ENCODE data around the gene PDHX. TPM values are rescaled to one million over a fixed set of nuclear protein-coding genes. Genes with fewer than 3 reads are reported as not detected.

The PDHX gene
- total RNA-seq, 1 experiment from 2014 or later: 43.4 TPM

GRCh38 chr11:35005141-35005780 lies 88.8 kb downstream of the PDHX start (continued):
- TF ChIP-seq ETV6 (CRISPR knock-in tag; IDR thresholded peaks at IDR 0.05): no peak
- TF ChIP-seq JAZF1 (CRISPR knock-in tag; IDR thresholded peaks at IDR 0.05): no peak
- no peak for TF ChIP-seq MAX (CRISPR knock-in tag; IDR thresholded peaks at IDR 0.05)
- TF ChIP-seq OVOL2 (CRISPR knock-in tag; IDR thresholded peaks at IDR 0.05; ENCODE audit: borderline replicate concordance): no peak
- TF ChIP-seq ELF4 (CRISPR knock-in tag; IDR thresholded peaks at IDR 0.05; ENCODE audit: low read depth): no peak
- no peak for TF ChIP-seq MLX (CRISPR knock-in tag; IDR thresholded peaks at IDR 0.05)

- TF ChIP-seq AFF4 (CRISPR knock-in tag; IDR thresholded peaks at IDR 0.05; ENCODE audit: borderline replicate concordance) (no peak), E2F1 (CRISPR knock-in tag; IDR thresholded peaks at IDR 0.05) (no peak), TEAD4 (CRISPR knock-in tag; IDR thresholded peaks at IDR 0.05) (no peak), NFYB (CRISPR knock-in tag; conservative IDR thresholded peaks at IDR 0.05; ENCODE audit: low read depth) (no peak), SMAD3 (CRISPR knock-in tag; IDR thresholded peaks at IDR 0.05; ENCODE audit: borderline replicate concordance) (no peak)
- no peak for ATAC-seq
Observed at GRCh38 chr11:35006389-35007128, 90.1 kb downstream of the PDHX start.

GRCh38 chr11:35007277-35007676 lies 90.9 kb downstream of the PDHX start:
- ChIA-PET CTCF (interaction anchor here (1.1 kb wide), 1 partner anchor 230 kb away, joined by 3 read pairs; no protein-coding TSS in a partner anchor), POLR2A (interaction anchor here (0.6 kb wide), 1 partner anchor 807 kb away, joined by 3 read pairs; no protein-coding TSS in a partner anchor)
- Mint-ChIP-seq H3K9me3 (no peaks in the 10 kb centered on the region), H3K4me3 (no peak overlapping the region), H3K27me3 (ENCODE audit: low read depth) (no peaks in the 10 kb centered on the region), H3K27ac (no peak overlapping the region), H3K4me1 (peaks cover 20% of the 10 kb centered on the region), H3K36me3 (no peaks in the 10 kb centered on the region)
- ATAC-seq (no peak), DNase-seq (ENCODE audit: low spot score) (no peak)
- no peak for TF ChIP-seq IRF1 (CRISPR knock-in tag; IDR thresholded peaks at IDR 0.05)
- no peak for TF ChIP-seq JUN (CRISPR knock-in tag; IDR thresholded peaks at IDR 0.05)
- no peak for TF ChIP-seq E2F1 (CRISPR knock-in tag; IDR thresholded peaks at IDR 0.05)
- TF ChIP-seq GABPB1 (CRISPR knock-in tag; IDR thresholded peaks at IDR 0.05): no peak
- no peak for TF ChIP-seq E2F4 (CRISPR knock-in tag; IDR thresholded peaks at IDR 0.05; ENCODE audit: borderline replicate concordance, low read depth)
- no peak for TF ChIP-seq ETV6 (CRISPR knock-in tag; IDR thresholded peaks at IDR 0.05)
- no peak for TF ChIP-seq ZNF281 (CRISPR knock-in tag; IDR thresholded peaks at IDR 0.05)
- no peak for TF ChIP-seq CREB1 (CRISPR knock-in tag; IDR thresholded peaks at IDR 0.05)

More at GRCh38 chr11:35006389-35007128, 90.1 kb downstream of the PDHX start:
- DNase-seq (ENCODE audit: low spot score): no peak
- Mint-ChIP-seq H3K4me1 (peaks cover 20% of the 10 kb centered on the region), H3K36me3 (no peaks in the 10 kb centered on the region), H3K27ac (no peak overlapping the region), H3K4me3 (no peak overlapping the region), H3K27me3 (ENCODE audit: low read depth) (no peaks in the 10 kb centered on the region), H3K9me3 (no peaks in the 10 kb centered on the region)
- ChIA-PET CTCF (interaction anchor here (1.1 kb wide), 2 partner anchors 231 to 299 kb away, joined by 3 to 7 read pairs; no protein-coding TSS in a partner anchor), POLR2A (no interaction called here)
